Islet precursor cell (in vitro differentiated cells): ENCODE measurements around the gene GTPBP4.
"Not testable (repeated sequence)": the region's sequence is repeated elsewhere in the genome, so short reads cannot be mapped to it uniquely, and the experiment has no call there.

ENCODE experiments used
- DNase-seq: peaks from one replicate; pipeline ENCODE4 v3.0.0-alpha.2; 2018

Gene GTPBP4

DNA sequence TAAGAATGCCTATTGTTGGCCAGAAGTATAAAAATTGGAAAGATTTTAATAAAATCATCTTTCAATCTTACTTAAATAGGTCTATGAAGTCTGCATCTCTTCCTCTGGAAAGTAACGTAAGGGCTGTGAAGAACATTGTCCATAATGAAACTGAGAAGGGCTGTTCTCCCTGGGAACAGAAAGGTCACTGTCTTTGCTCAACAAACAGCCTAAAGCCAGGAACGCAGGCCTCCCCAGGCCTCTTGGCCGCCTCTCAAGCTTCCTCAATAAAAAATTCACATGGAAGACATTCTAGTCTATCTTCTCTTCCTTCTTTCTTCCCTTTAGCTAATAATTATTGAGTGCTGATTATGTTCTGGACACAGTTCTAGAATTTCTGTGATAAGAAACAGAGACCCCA, 46.5 kb downstream of the GTPBP4 start:
- no peak for DNase-seq

DNA sequence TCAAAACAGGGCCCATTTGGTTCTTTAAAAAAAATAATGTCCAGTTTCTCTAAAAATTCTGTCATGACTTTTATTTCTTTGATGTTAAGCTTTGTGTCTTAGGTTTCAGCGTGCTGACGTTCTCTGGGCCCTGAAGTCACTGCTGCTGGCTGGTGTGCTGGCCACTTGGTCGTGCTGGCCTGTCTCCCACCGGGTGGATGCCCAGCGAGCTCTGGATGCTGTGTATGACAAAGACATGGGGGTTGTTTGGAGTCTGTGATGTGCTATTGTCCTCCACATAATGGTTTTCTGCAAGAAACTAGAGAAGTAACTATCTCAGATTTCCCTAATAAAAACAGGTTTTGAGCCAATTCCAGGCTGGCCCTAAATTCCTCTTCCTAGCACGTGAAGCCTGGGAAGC, 47.0 kb downstream of the GTPBP4 start:
- DNase-seq, result no peak

GRCh38 chr10:1036341-1036791, 48.1 kb downstream of the GTPBP4 start:
- DNase-seq, result no peak

GRCh38 chr10:1037098-1037497, 48.9 kb downstream of the GTPBP4 start:
- DNase-seq, result no peak

GRCh38 chr10:1038769-1039168, 50.5 kb downstream of the GTPBP4 start:
- DNase-seq, result not testable (repeated sequence)

DNA sequence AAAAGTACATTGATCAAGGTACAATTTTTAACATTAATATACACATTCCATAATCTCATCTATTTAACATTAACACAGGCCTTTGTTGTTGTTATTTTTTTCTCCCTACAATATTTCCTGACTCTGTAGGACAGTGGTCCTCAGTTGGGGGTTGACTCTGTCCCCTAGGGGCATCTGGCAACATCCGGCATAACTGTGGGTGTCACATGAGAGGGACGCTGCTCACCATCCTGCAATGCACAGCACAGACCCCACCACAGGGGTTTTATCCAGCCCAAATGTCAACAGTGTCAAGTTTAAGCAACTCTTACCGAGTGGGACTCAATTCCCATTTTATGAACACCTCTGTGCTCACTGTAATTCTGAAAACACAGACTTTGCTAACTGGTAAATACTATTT, 51.9 kb downstream of the GTPBP4 start:
- no peak for DNase-seq

- no peak for DNase-seq
Measured at GRCh38 chr10:1041514-1041913, 53.3 kb downstream of the GTPBP4 start.

DNA sequence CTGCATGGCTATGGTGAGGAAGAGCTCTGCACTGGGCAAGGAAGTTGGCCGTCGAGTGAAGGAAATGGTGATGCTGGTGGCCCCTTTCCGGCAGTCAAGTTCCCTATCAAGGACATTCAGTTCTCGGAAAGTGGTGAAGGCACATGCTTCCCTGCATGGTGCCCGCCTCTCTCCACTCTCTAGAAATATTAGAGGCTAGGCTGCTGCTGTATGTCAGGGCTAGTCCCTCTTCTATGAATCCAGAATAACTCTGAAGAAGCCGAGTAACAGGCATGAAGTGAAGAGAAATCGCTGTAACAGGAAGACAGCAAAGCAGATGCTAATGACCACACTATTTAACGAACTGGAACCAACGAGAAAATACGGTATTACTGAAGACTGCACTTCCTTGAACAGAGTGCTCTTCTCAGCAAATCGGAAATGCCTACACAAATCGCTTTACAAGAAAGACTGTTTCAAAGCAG, 55.3 kb downstream of the GTPBP4 start:
- no peak for DNase-seq

DNA sequence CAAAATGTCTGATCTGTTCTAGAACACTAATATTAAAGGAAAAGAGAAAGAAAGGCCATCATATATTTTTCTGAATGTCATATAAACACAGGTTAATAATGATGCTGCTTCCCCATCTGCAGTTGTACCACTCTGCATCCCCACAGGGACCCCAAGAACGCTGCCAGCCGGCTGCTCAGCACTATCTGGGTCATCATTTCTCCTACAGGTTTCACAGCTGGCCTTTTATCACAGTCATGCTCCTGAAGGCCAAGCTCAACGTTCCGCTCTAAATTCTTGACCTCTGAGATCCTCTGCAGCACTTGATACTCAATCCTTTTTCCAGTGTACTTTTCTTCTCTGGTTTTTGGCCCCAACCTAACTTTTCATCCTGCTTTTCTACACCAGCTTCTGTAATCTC, 55.9 kb downstream of the GTPBP4 start:
- DNase-seq, result no peak

GRCh38 chr10:1044964-1045363, 56.7 kb downstream of the GTPBP4 start:
- DNase-seq, result no peak

GRCh38 chr10:1045415-1045814, 57.2 kb downstream of the GTPBP4 start:
- DNase-seq, result no peak

GRCh38 chr10:1047937-1048336, 59.7 kb downstream of the GTPBP4 start:
- no peak for DNase-seq

GRCh38 chr10:1048349-1048731, 60.1 kb downstream of the GTPBP4 start:
- no peak for DNase-seq

GRCh38 chr10:1048732-1049424, 60.6 kb downstream of the GTPBP4 start, which contains the start of gene IDI1:
Gene IDI1 (minus strand): TSS chr10:1049119. CDS start chr10:1049003, 116 bp downstream.
- peak; percentile 99 for DNase-seq

DNA sequence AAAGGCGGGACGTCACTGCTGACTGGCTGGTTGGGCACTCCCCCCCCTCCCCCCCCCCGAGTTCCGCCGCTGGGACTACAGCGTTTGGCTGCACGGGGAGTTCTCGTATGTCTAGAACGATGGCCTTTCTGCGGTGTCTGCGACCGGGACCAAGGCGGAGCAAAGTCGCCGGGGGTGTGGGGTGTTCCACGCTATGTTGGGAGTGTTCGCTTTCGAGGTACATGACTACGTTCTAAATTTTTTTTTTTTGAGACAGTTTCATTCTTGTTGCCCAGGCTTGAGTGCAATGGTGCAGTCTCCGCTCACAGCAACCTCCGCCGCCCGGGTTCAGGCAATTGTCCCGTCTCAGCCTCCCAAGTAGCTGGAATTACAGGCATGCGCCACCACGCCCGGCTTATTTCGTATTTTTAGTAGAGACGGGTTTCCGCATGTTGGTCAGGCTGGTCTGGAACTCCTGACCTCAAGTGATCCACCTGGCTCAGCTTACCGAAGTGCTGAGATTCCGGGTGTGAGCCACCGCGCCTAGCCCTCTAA, 61.3 kb downstream of the GTPBP4 start:
- DNase-seq, result no peak

GRCh38 chr10:1050145-1050544, 61.9 kb downstream of the GTPBP4 start:
- DNase-seq, result no peak

- peak; percentile 80 for DNase-seq
Measured at GRCh38 chr10:1050554-1050953, 62.3 kb downstream of the GTPBP4 start.

DNA sequence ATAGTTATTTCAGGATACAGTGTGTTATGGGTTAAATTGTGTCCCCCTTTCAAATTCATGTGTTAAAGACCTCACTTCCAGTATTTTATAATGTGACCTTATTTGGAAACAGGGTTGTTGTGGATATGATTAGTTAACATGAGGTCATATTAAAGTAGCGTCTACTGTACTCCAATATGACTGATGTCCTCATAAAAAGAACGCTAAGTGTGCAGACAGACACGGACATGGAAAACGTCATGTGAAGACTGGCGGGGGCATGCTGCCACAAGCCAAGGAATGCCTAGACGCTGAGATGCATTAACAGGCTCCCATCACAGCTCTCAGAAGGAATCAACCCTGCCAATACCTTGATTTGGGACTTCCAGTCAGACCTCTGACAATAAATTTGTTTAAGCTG, 66.5 kb downstream of the GTPBP4 start:
- no peak for DNase-seq

DNA sequence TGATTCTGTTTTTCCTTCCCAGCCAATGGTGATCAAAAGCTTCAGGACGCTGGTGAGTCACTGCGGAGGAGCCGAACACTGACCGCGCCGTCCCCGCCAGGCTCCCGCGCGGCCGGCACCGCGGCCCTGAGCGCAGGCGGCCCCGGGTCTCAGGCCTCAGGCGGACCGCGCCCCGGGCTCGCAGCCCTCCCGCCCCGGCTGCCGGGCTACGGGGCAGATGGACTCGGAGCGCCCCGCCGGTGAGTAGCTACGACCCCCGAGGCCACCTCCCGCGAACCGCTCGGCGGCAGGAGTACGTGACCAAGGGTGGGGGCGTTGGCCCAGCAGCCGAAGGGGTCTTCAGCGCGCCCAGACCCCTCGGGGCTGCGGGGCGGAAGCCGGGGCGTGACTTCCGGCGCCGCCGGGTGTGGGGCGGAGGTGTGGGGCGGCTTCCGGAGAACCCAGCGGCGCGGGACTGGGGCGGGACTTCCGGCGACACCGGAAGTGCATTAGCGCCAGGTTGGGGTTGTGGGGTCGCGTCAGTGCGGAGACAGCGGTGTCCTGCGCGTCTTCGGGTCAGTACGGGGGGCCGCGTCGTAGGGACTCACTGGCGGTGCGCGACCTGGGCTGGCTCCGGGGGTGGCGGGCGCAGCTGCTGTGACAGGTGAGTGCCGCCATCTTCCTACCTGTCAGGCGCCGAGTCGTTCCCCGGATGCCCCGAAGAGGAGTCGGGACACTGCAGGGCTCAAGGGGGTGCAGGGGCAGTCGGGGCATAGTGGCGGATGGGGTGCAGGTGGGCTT, 68.3 kb downstream of the GTPBP4 start, which contains the start of gene WDR37:
TSS of gene WDR37 (plus strand) at position 60 of the 780 bp plus-strand sequence. CDS start 15,771 bp downstream, outside the sequence.
- peak; percentile 90 for DNase-seq

- DNase-seq, result no peak
Measured at GRCh38 chr10:1057106-1057657, 68.9 kb downstream of the GTPBP4 start.

GRCh38 chr10:1058017-1058416, 69.8 kb downstream of the GTPBP4 start:
- no peak for DNase-seq

DNA sequence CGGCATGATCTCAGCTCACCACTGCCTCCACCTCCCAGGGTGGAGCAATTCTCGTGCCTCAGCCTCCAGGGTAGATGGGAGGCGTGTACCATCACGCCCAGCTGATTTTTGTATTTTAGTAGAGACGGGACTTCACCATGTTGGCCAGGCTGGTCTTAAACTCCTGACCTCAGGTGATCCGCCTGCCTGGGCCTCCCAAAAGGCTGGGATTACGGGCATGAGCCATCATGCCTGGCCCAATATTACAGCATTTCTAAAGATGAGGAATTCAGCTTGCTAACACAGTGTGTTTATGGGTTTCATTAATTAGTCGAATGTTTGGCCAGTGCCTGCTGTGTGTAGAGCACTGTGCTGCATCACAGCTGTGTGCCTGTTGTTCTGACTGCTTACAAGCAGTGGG, 71.7 kb downstream of the GTPBP4 start:
- DNase-seq, result no peak
